ACC112 (cell line): ENCODE measurements around the gene MBNL1.
A peak's percentile ranks its signal among the peaks of the same experiment; 100 is the strongest.

Experiments used
- H2AFZ ChIP-seq: fragments of 200-600 bp; sonication (generic); one replicate; pipeline ENCODE4 v1.6.0; 2017; ENCODE audit warnings: antibody characterized with exemption, low read length; ENCODE audit not compliant: unreplicated experiment
- H3K27ac ChIP-seq: fragments of 200-600 bp; sonication (generic); 2 replicates; pipeline ENCODE4 v1.5.1; 2014; ENCODE audit warnings: low read depth, mild to moderate bottlenecking, antibody characterized with exemption, low read length, moderate library complexity
- H3K27me3 ChIP-seq: fragments of 200-600 bp; sonication (generic); 2 replicates; pipeline ENCODE4 v1.6.1; 2014; ENCODE audit warnings: mild to moderate bottlenecking, antibody characterized with exemption, low read length, moderate library complexity, mixed read lengths; ENCODE audit not compliant: insufficient read depth
- H3K36me3 ChIP-seq: fragments of 200-600 bp; sonication (generic); 2 replicates; pipeline ENCODE4 v1.6.1; 2016; ENCODE audit warnings: mild to moderate bottlenecking, antibody characterized with exemption, low read length, moderate library complexity, mixed read lengths; ENCODE audit not compliant: insufficient read depth
- H3K4me1 ChIP-seq: fragments of 200-600 bp; sonication (generic); one replicate; pipeline ENCODE4 v1.6.1; 2016; ENCODE audit warnings: low read length, mixed read lengths; ENCODE audit not compliant: insufficient read depth, unreplicated experiment, control insufficient read depth
- H3K4me3 ChIP-seq: fragments of 200-600 bp; sonication (generic); 2 replicates; pipeline ENCODE4 v1.5.1; 2014; ENCODE audit warnings: mild to moderate bottlenecking, low read depth, low read length
- H3K79me2 ChIP-seq: fragments of 200-600 bp; sonication (generic); one replicate; pipeline ENCODE4 v1.6.0; 2016; ENCODE audit warnings: low read length; ENCODE audit not compliant: control insufficient read depth, unreplicated experiment, insufficient read depth

MBNL1 gene

GRCh38 chr3:152346058-152346457 is 77.3 kb downstream of the MBNL1 start:
- Histone ChIP-seq H3K79me2 (peaks cover 62% of the 10 kb centered on the region), H2AFZ (no peak overlapping the region), H3K4me3 (no peak overlapping the region), H3K4me1 (peaks cover 35% of the 10 kb centered on the region), H3K36me3 (peaks cover 14% of the 10 kb centered on the region), H3K27ac (no peak overlapping the region), H3K27me3 (no peaks in the 10 kb centered on the region)

DNA sequence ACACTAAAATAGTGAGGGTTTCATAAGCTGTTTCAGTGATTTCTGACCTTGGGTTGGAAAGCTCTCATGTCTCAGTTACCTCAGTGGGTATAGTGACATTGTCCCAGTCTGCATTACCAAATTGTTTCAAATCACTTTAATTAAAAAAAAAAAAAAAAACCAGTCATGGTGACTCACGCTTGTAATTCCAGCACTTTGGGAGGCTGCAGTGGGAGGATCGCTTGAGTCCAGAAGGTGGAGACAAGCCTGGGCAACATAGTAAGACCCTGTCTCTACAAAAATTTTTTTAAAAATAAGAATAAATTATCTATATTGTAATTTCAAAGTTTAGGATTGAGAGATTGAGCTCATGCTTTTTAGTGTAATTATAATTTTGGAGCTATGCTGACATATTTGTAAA is 78.0 kb downstream of the MBNL1 start:
- H3K4me3 ChIP-seq, result no peak overlapping the region

DNA sequence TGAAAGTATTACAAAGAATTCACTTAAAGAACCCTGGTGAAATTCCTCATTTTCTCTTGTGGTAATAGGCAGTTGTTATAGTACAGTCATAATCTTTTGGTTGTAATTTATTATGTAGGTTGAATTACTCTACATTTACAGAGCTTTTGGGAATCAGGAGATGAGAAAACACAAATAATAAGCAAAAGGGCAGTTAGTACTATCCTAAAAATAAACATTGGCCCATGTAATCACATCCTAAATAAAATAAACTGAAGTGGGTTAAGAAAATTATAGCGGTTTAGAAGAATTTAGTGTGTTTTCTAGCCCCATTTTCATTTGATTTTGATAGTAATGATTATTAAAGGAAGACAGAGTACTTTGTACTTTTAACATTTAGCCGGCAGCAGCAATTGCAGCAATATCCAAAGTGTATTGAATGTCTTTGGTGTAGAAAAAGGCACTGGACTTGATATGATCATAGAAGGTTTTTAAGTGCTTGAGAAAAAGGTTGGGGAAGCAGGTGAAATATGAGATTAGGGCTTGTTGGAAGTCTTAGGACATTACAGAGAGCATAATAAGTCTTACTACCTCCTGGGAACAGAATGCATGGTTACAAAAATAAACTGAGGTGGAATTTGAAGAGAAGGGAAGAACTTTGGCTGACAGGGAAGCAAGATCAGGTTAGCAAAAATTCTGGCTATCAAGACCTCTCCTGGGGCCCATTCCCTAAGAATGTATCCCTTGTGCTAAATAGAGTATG is 79.9 kb downstream of the MBNL1 start:
- Histone ChIP-seq H3K27me3 (no peaks in the 10 kb centered on the region), H3K79me2 (peaks cover 71% of the 10 kb centered on the region), H2AFZ (no peak overlapping the region), H3K27ac (peak overlapping the region; percentile 77), H3K36me3 (peaks cover 14% of the 10 kb centered on the region), H3K4me1 (peaks cover 54% of the 10 kb centered on the region), H3K4me3 (peak overlapping the region; percentile 26; the same call in 1 of the 2 replicates)

More for the DNA sequence above, 78.0 kb downstream of the MBNL1 start:
- peaks cover 65% of the 10 kb centered on the region for H3K79me2 ChIP-seq
- peaks cover 14% of the 10 kb centered on the region for H3K36me3 ChIP-seq
- no peaks in the 10 kb centered on the region for H3K27me3 ChIP-seq
- H3K27ac ChIP-seq, result no peak overlapping the region
- H2AFZ ChIP-seq, result no peak overlapping the region
- peaks cover 38% of the 10 kb centered on the region for H3K4me1 ChIP-seq

DNA sequence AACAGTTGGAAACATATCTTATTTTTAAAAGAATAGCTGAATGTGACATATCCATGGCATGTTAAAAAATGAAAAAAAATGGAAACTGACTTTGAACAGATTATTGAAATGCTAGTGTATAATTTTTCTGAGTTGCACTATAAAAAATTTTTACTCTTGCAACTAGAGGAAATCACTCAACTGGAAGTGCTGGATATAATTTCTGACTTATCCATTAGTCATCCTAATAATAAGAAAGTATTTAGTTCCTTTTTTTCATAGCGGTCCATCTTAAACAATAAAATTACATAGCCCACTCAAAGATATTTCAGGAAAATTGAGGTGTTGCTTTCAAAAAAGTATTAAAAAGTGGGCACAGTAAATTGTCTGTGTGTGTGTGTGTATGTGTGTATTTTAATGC is 80.7 kb downstream of the MBNL1 start:
- H3K79me2 ChIP-seq, result peaks cover 75% of the 10 kb centered on the region
- H3K27ac ChIP-seq, result peak overlapping the region; percentile 77
- no peaks in the 10 kb centered on the region for H3K27me3 ChIP-seq
- no peak overlapping the region for H2AFZ ChIP-seq
- H3K36me3 ChIP-seq, result peaks cover 11% of the 10 kb centered on the region
- H3K4me3 ChIP-seq, result peak overlapping the region; percentile 46; the same call in 1 of the 2 replicates
- H3K4me1 ChIP-seq, result peaks cover 54% of the 10 kb centered on the region

GRCh38 chr3:152350139-152350538 is 81.4 kb downstream of the MBNL1 start:
- Histone ChIP-seq H3K4me3 (peak overlapping the region; percentile 46; the same call in 1 of the 2 replicates), H3K36me3 (peaks cover 8% of the 10 kb centered on the region), H3K27ac (peak overlapping the region; percentile 77), H3K27me3 (no peaks in the 10 kb centered on the region), H3K4me1 (peaks cover 57% of the 10 kb centered on the region), H3K79me2 (peaks cover 75% of the 10 kb centered on the region), H2AFZ (no peak overlapping the region)

GRCh38 chr3:152350776-152351175 is 82.0 kb downstream of the MBNL1 start:
- peaks cover 8% of the 10 kb centered on the region for H3K36me3 ChIP-seq
- H3K27me3 ChIP-seq, result no peaks in the 10 kb centered on the region
- H3K4me1 ChIP-seq, result peaks cover 61% of the 10 kb centered on the region
- H3K4me3 ChIP-seq, result no peak overlapping the region
- peak overlapping the region; percentile 77 for H3K27ac ChIP-seq
- no peak overlapping the region for H2AFZ ChIP-seq
- H3K79me2 ChIP-seq, result peaks cover 78% of the 10 kb centered on the region

GRCh38 chr3:152352554-152352953 is 83.8 kb downstream of the MBNL1 start:
- Histone ChIP-seq H3K79me2 (peaks cover 90% of the 10 kb centered on the region), H3K27me3 (no peaks in the 10 kb centered on the region), H3K36me3 (0 out of 2 replicates have a peak, but pooled peaks cover under 1% of the 10 kb centered on the region), H3K27ac (peak overlapping the region; percentile 77), H3K4me3 (no peak overlapping the region), H2AFZ (no peak overlapping the region), H3K4me1 (peaks cover 67% of the 10 kb centered on the region)

DNA sequence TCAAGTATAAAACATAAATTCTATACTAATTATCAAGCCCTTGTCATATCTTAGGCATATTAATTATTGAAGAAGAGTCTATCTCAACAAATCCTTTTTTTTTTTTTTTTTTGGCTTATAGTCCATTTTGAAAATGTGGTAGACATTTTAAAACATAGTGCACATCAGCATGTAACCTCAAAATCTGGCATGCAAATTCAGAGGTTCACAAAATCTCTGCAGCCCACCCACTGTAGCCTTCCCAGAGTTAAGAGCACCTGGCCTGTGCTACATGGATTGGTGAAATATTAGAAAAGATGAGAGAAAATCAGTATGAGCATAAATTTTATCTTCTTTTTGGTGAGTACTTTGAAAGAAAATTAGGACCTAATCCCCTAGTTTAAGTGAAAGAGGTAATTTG is 84.8 kb downstream of the MBNL1 start:
- H3K4me1 ChIP-seq, result peaks cover 66% of the 10 kb centered on the region
- no peaks in the 10 kb centered on the region for H3K36me3 ChIP-seq
- H3K27ac ChIP-seq, result no peak overlapping the region
- H3K4me3 ChIP-seq, result no peak overlapping the region
- no peak overlapping the region for H2AFZ ChIP-seq
- no peaks in the 10 kb centered on the region for H3K27me3 ChIP-seq
- peaks cover 93% of the 10 kb centered on the region for H3K79me2 ChIP-seq

GRCh38 chr3:152355744-152356665 is 87.3 kb downstream of the MBNL1 start:
- peak overlapping the region; percentile 56 for H3K27ac ChIP-seq
- H3K27me3 ChIP-seq, result no peaks in the 10 kb centered on the region
- no peaks in the 10 kb centered on the region for H3K36me3 ChIP-seq
- H3K4me3 ChIP-seq, result no peak overlapping the region
- H3K4me1 ChIP-seq, result peaks cover 59% of the 10 kb centered on the region
- peaks cover 89% of the 10 kb centered on the region for H3K79me2 ChIP-seq
- H2AFZ ChIP-seq, result no peak overlapping the region

GRCh38 chr3:152356870-152357276 is 88.1 kb downstream of the MBNL1 start:
- Histone ChIP-seq H3K27me3 (no peaks in the 10 kb centered on the region), H3K27ac (no peak overlapping the region), H2AFZ (no peak overlapping the region), H3K36me3 (no peaks in the 10 kb centered on the region), H3K79me2 (peaks cover 89% of the 10 kb centered on the region), H3K4me1 (peaks cover 55% of the 10 kb centered on the region), H3K4me3 (no peak overlapping the region)
